PC-3 (cell line): ENCODE data around the gene KCTD5. TPM values are rescaled to one million over a fixed set of nuclear protein-coding genes. Genes with fewer than 3 reads are reported as not detected.
"Not testable (repeated sequence)": the region's sequence is repeated elsewhere in the genome, so short reads cannot be mapped to it uniquely, and the experiment has no call there.

Experiments
- ATAC-seq: fragments of 200-7000 bp; cut with Tn5 transposase; 2 replicates; pipeline ENCODE4 v1.9.1; 2020; ENCODE audit warnings: mild to moderate bottlenecking, moderate library complexity
- BruUV-seq: library from RNA; stranded (reverse); fragments of 400-500 nt; replicated peaks from 2 replicates; lab custom pipeline; 2021; lab: Mats Ljungman, UMichigan
- CTCF ChIA-PET: fragments of 300-600 bp; sonication (Branson Sonifier 250); formaldehyde crosslinking; loops from one replicate; lab custom pipeline; 2022; ENCODE audit warnings: antibody characterized with exemption; lab: Charles Lee
- POLR2A ChIA-PET: fragments of 300-600 bp; sonication (Branson Sonifier 250); formaldehyde crosslinking; loops from one replicate; lab custom pipeline; 2022; ENCODE audit warnings: antibody characterized with exemption; ENCODE audit not compliant: unreplicated experiment; lab: Charles Lee
- DNase-seq: peaks from one replicate; pipeline ENCODE4 v3.0.0-alpha.2; 2015
- H2AFZ ChIP-seq: fragments of 300-600 bp; sonication (generic); 2 replicates; pipeline ENCODE4 v1.6.0; 2016; ENCODE audit warnings: antibody characterized with exemption, low read length
- H3F3A ChIP-seq: fragments of 300-600 bp; sonication (generic); one replicate; pipeline ENCODE4 v1.6.0; 2017; ENCODE audit warnings: antibody characterized with exemption, low read length, control low read depth, mild to moderate bottlenecking; ENCODE audit not compliant: unreplicated experiment
- H3K27ac ChIP-seq: fragments of 300-600 bp; sonication (generic); 2 replicates; pipeline ENCODE4 v1.5.1; 2016; ENCODE audit warnings: mild to moderate bottlenecking, low read length
- H3K27me3 ChIP-seq: fragments of 300-600 bp; sonication (generic); 2 replicates; pipeline ENCODE4 v1.6.1; 2016; ENCODE audit warnings: low read length, mixed read lengths
- H3K36me3 ChIP-seq: fragments of 300-600 bp; sonication (generic); 2 replicates; pipeline ENCODE4 v1.6.1; 2016; ENCODE audit warnings: low read depth, mixed run types, low read length, mixed read lengths
- H3K4me1 ChIP-seq: fragments of 300-600 bp; sonication (generic); 2 replicates; pipeline ENCODE4 v1.5.1; 2016; ENCODE audit warnings: low read length; ENCODE audit not compliant: insufficient read depth
- H3K4me2 ChIP-seq: fragments of 300-600 bp; sonication (generic); 2 replicates; pipeline ENCODE4 v1.6.0; 2016; ENCODE audit warnings: low read length
- H3K4me3 ChIP-seq: fragments of 300-600 bp; sonication (generic); 2 replicates; pipeline ENCODE4 v1.5.1; 2016; ENCODE audit warnings: mild to moderate bottlenecking, low read length, mixed read lengths
- H3K79me2 ChIP-seq: fragments of 300-600 bp; sonication (generic); 2 replicates; pipeline ENCODE4 v1.6.1; 2017; ENCODE audit warnings: low read length, mixed read lengths
- H3K9ac ChIP-seq: fragments of 300-600 bp; sonication (generic); 2 replicates; pipeline ENCODE4 v1.6.0; 2016; ENCODE audit warnings: mild to moderate bottlenecking, low read length
- H3K9me2 ChIP-seq: fragments of 300-600 bp; sonication (generic); replicated peaks from 2 replicates; pipeline ENCODE4 v1.6.1; 2016; ENCODE audit warnings: mixed run types, low read length, mixed read lengths
- H3K9me3 ChIP-seq: fragments of 300-600 bp; sonication (generic); 2 replicates; pipeline ENCODE4 v1.6.1; 2016; ENCODE audit warnings: low read length, mixed read lengths
- H4K20me1 ChIP-seq: fragments of 300-600 bp; sonication (generic); 2 replicates; pipeline ENCODE4 v1.6.1; 2016; ENCODE audit warnings: low read length, mixed read lengths
- EZH2 ChIP-seq: fragments of 300-600 bp; sonication (generic); IDR thresholded peaks from one replicate; pipeline ENCODE4 v1.6.1; 2017; ENCODE audit warnings: antibody characterized with exemption, mild to moderate bottlenecking, low read length; ENCODE audit not compliant: unreplicated experiment
- EZH2phosphoT487 ChIP-seq: fragments of 300-600 bp; sonication (generic); IDR thresholded peaks from 2 replicates; pipeline ENCODE4 v1.6.1; 2018; ENCODE audit warnings: mild to moderate bottlenecking, antibody characterized with exemption, low read length, borderline replicate concordance
- intact Hi-C: fragments of 100-400 bp; cut with micrococcal nuclease; formaldehyde crosslinking; loops from 2 replicates; pipeline ENCODE4 v1.9.0; 2023
- total RNA-seq: library from RNA; depleted of rRNA; stranded (reverse); fragments of >200 nt; gene quantifications from 2 replicates; pipeline ENCODE4 v1.2.3, GENCODE V29; 2014
- TF ChIP-seq, protein P1 (sequence below): fragments of 300-600 bp; sonication (generic); conservative IDR thresholded peaks from 2 replicates; pipeline ENCODE4 v1.5.1; 2017; ENCODE audit warnings: antibody characterized with exemption, low read depth, mild to moderate bottlenecking, low read length

The KCTD5 gene
- total RNA-seq, 1 experiment from 2014 or later, result 52.2 TPM

DNA sequence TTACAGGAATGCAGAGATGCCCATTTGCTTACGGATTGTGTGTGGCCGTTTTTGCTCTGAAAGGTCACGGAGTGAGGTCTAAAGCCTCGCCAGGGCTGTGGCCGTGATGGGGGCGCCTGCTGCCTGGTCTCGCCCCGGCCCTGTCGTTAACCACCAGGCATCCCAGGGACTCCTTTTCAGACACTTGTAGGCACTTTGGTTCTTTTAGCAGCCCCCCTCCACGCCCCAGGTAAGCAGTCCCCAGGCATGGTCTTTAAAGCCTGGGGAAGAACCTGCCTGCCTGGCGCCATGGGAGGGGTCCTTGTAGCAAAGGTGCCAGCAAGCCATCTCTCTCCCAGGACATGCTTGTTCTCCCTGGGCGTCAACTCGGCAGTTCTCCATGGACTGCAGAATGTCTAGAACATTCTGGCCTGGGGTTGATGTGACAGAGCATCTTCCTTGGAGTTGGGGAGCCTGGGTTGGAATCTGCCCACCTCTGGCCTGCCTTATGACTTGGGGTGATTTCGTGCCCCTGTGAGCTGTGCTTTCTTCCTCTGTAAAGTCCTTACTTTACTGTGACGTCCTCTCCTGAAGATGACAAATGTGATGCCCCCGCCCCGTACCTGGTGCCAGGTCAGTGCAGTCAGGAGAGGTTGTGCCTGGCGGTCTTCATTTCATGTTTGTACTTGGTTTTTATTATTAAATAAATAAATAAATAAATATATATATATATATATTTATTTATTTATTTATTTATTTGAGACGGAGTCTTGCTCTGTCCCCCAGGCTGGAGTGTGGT lies 5.4 kb downstream of the KCTD5 start:
- TF ChIP-seq EZH2phosphoT487, result no peak
- no peak for TF ChIP-seq EZH2
- TF ChIP-seq, protein P1, sequence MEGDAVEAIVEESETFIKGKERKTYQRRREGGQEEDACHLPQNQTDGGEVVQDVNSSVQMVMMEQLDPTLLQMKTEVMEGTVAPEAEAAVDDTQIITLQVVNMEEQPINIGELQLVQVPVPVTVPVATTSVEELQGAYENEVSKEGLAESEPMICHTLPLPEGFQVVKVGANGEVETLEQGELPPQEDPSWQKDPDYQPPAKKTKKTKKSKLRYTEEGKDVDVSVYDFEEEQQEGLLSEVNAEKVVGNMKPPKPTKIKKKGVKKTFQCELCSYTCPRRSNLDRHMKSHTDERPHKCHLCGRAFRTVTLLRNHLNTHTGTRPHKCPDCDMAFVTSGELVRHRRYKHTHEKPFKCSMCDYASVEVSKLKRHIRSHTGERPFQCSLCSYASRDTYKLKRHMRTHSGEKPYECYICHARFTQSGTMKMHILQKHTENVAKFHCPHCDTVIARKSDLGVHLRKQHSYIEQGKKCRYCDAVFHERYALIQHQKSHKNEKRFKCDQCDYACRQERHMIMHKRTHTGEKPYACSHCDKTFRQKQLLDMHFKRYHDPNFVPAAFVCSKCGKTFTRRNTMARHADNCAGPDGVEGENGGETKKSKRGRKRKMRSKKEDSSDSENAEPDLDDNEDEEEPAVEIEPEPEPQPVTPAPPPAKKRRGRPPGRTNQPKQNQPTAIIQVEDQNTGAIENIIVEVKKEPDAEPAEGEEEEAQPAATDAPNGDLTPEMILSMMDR, result no peak
- CTCF ChIA-PET, result no interaction called here
- POLR2A ChIA-PET, result no interaction called here
- no TSS peak for BruUV-seq
- Histone ChIP-seq H3K79me2 (peaks cover 62% of the 10 kb centered on the region), H2AFZ (no peak overlapping the region), H3K9ac (no peak overlapping the region), H3K4me2 (no peak overlapping the region), H3K4me1 (no peaks in the 10 kb centered on the region), H3K36me3 (no peaks in the 10 kb centered on the region), H3K9me2 (no peaks in the 10 kb centered on the region), H4K20me1 (peaks cover 5% of the 10 kb centered on the region; the same call in 1 of the 2 replicates), H3K27me3 (no peaks in the 10 kb centered on the region), H3F3A (no peaks in the 10 kb centered on the region), H3K4me3 (no peak overlapping the region), H3K27ac (no peak overlapping the region), H3K9me3 (no peaks in the 10 kb centered on the region)
- intact Hi-C loops, result no loop called here
- DNase-seq (no peak), ATAC-seq (no peak)

DNA sequence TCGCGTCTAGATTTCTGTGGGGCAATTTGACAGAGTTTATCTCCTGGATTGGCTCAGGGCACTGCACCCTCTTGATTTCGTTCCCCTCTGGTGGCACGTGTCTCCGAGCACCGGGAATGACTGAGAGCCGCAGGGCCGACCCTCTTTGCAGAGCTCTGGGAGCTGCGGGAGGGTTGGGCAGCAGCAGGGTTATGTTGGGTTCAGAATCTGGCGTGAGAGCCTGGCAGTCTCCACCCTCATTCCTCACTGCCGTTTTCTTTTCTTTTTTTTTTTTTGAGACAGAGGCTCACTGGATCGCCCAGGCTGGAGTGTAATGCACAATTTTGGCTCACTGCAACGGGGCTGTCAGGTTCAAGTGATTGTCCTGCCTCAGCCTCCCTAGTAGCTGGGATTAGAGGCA lies 7.1 kb downstream of the KCTD5 start:
- DNase-seq, H3K4me2 ChIP-seq, H3K9me2 ChIP-seq, CTCF ChIA-PET, H3F3A ChIP-seq, H3K4me3 ChIP-seq, ATAC-seq, H3K36me3 ChIP-seq, H3K4me1 ChIP-seq, BruUV-seq, H4K20me1 ChIP-seq, H3K9ac ChIP-seq, POLR2A ChIA-PET, H3K27ac ChIP-seq, H3K9me3 ChIP-seq, H2AFZ ChIP-seq, intact Hi-C loops, H3K27me3 ChIP-seq: not testable (repeated sequence)
- H3K79me2 ChIP-seq, result peaks cover 57% of the 10 kb centered on the region

DNA sequence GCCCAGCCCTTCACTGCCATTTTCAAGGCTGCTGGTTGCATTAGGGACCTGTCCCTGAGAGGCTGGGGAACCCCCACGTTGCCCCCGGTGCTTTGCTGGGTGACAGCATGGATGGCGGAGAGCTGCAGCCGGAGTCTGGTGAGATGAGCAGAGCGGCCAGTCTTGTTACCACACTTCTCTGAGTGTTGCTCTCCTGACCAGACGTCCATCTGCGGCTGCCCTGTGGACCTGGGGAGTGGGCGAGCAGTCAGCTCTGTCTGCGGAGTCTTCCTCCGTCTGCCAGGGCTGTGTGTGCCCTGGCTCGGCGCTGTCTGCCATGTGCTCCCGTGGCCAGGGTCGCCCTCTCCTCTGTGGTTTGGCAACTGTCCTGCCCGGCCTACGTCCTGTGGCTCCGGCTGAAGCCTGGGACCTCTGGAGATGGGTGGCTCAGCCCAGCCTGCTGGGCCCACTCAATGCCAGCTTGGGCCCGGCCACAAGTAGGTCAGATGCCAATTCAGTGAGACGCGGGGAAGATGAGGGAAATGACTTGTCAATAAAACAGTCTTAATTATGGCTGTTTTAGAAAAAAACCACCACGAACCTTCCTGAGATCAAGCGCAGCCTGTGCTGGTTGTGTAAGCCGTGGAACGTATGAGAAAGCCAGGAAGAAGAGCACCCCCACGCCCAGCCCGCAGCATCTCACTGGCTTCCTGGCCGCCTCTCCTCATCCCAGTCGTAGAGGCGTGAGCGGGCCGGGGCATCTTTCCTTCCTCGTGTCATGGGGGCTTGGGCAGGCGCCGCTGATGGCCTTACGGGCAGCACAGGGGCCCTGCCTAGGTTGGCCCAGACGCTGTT lies 7.9 kb downstream of the KCTD5 start:
- ATAC-seq, result no peak
- Histone ChIP-seq H3K27ac (no peak overlapping the region), H3K9ac (no peak overlapping the region), H3K27me3 (no peaks in the 10 kb centered on the region), H3K4me2 (no peak overlapping the region), H3K9me3 (no peaks in the 10 kb centered on the region), H3K4me1 (no peaks in the 10 kb centered on the region), H4K20me1 (peaks cover 5% of the 10 kb centered on the region; the same call in 1 of the 2 replicates), H3F3A (no peaks in the 10 kb centered on the region), H3K9me2 (no peaks in the 10 kb centered on the region), H2AFZ (no peak overlapping the region), H3K79me2 (peaks cover 51% of the 10 kb centered on the region), H3K36me3 (no peaks in the 10 kb centered on the region), H3K4me3 (no peak overlapping the region)
- ChIA-PET POLR2A (no interaction called here), CTCF (no interaction called here)
- intact Hi-C loops, result no loop called here
- TF ChIP-seq EZH2, result no peak
- TF ChIP-seq, protein P1, result no peak
- no peak for TF ChIP-seq EZH2phosphoT487
- no peak for DNase-seq
- no TSS peak for BruUV-seq
